HFFc6 (cell line): ENCODE data around the gene NARS2. TPM values are rescaled to one million over a fixed set of nuclear protein-coding genes. Genes with fewer than 3 reads are reported as not detected.

Experiments used
- DNase-seq: peaks from one replicate; pipeline ENCODE4 v3.0.0-alpha.2; 2018
- H3K27ac Mint-ChIP-seq: 2 replicates; pipeline ENCODE4 v1.8.0; 2020; ENCODE audit warnings: mild to moderate bottlenecking, mixed read lengths
- H3K27me3 Mint-ChIP-seq: 2 replicates; pipeline ENCODE4 v1.8.0; 2021; ENCODE audit warnings: mild to moderate bottlenecking, moderate library complexity, mixed read lengths; ENCODE audit not compliant: insufficient read depth
- H3K36me3 Mint-ChIP-seq: 2 replicates; pipeline ENCODE4 v1.8.0; 2021; ENCODE audit warnings: low read depth, mixed read lengths
- H3K4me1 Mint-ChIP-seq: 2 replicates; pipeline ENCODE4 v1.8.0; 2020; ENCODE audit warnings: low read depth, mixed read lengths
- H3K4me3 Mint-ChIP-seq: 2 replicates; pipeline ENCODE4 v1.8.0; 2020; ENCODE audit warnings: mild to moderate bottlenecking, moderate library complexity, mixed read lengths
- H3K9me3 Mint-ChIP-seq: 2 replicates; pipeline ENCODE4 v1.8.0; 2020; ENCODE audit warnings: mild to moderate bottlenecking, mixed read lengths
- CTCF ChIP-seq: fragments of 200-600 bp; sonication (generic); IDR thresholded peaks from 2 replicates; pipeline ENCODE4 v1.5.0; 2021; ENCODE audit warnings: antibody characterized with exemption, mild to moderate bottlenecking
- total RNA-seq, 6 experiments: library from RNA; stranded (reverse); fragmentation: NEBNext Ultra II Directional; extraction: Animal tissue kit (Norgen Biotek cat#: 25700); gene quantifications; 2 replicates in 1 of 6; 3 replicates in 5 of 6; pipeline ENCODE4 v1.2.3, GENCODE V29; 2021

NARS2 gene
- total RNA-seq, 6 experiments from 2014 or later: 8.7 to 11.6 (median 10.3) TPM

GRCh38 chr11:78432058-78432515 lies 142.6 kb downstream of the NARS2 start:
- Mint-ChIP-seq H3K4me3 (no peak overlapping the region), H3K27ac (no peak overlapping the region), H3K4me1 (peaks cover 22% of the 10 kb centered on the region), H3K9me3 (no peaks in the 10 kb centered on the region), H3K27me3 (no peaks in the 10 kb centered on the region), H3K36me3 (no peaks in the 10 kb centered on the region)
- no peak for DNase-seq
- peak; percentile 78 for TF ChIP-seq CTCF

- peaks cover 32% of the 10 kb centered on the region for H3K4me1 Mint-ChIP-seq
- H3K27ac Mint-ChIP-seq: no peak overlapping the region
- H3K36me3 Mint-ChIP-seq: no peaks in the 10 kb centered on the region
- no peak overlapping the region for H3K4me3 Mint-ChIP-seq
- TF ChIP-seq CTCF: no peak
- H3K27me3 Mint-ChIP-seq: no peaks in the 10 kb centered on the region
- no peaks in the 10 kb centered on the region for H3K9me3 Mint-ChIP-seq
- no peak for DNase-seq
Measured at GRCh38 chr11:78429660-78430059, 145.0 kb downstream of the NARS2 start.

- no peaks in the 10 kb centered on the region for H3K9me3 Mint-ChIP-seq
- H3K4me3 Mint-ChIP-seq: no peak overlapping the region
- no peak for DNase-seq
- no peak for TF ChIP-seq CTCF
- no peaks in the 10 kb centered on the region for H3K27me3 Mint-ChIP-seq
- H3K36me3 Mint-ChIP-seq: no peaks in the 10 kb centered on the region
- no peak overlapping the region for H3K27ac Mint-ChIP-seq
- peaks cover 36% of the 10 kb centered on the region for H3K4me1 Mint-ChIP-seq
Measured at GRCh38 chr11:78429209-78429608, 145.5 kb downstream of the NARS2 start.

DNA sequence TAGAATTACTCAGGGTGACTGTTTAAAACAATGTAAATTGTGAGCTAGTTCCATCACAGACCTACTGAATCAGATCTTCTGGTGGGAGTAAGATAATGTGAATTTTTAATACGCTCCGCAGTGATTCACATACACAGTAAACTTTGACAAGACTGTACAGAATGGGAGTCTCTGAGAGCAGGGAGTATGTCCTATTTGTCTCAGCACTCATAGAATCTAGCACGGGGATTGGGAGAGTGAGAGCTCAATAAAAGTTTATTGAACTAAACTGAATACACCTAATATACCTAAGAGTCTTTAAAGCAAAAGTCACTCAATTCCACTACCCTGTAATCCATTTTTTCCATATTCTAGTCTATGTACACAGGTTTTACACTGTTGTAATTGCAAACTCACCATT lies 145.9 kb downstream of the NARS2 start:
- H3K36me3 Mint-ChIP-seq: no peaks in the 10 kb centered on the region
- H3K9me3 Mint-ChIP-seq: no peaks in the 10 kb centered on the region
- no peaks in the 10 kb centered on the region for H3K27me3 Mint-ChIP-seq
- H3K4me3 Mint-ChIP-seq: no peak overlapping the region
- no peak for DNase-seq
- peaks cover 38% of the 10 kb centered on the region for H3K4me1 Mint-ChIP-seq
- H3K27ac Mint-ChIP-seq: no peak overlapping the region
- TF ChIP-seq CTCF: no peak

DNA sequence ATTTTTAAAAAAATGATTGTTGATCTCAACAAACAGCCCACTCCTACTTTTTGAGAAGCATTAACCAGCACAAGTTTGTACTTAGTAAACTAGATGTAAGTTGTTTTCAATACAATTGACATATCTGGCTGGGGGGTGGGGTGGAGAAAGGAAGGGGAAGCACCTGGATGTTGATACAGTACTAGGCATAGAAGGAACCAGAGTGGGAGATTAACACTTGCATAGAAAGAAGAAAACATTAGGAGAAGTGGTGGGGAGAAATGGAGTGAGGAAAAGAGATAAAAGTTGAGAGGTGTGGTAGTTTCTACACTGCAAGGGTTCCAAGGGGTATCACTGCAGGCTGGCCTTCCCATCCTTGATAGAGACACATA lies 146.4 kb downstream of the NARS2 start:
- Mint-ChIP-seq H3K27ac (no peak overlapping the region), H3K4me3 (no peak overlapping the region), H3K36me3 (no peaks in the 10 kb centered on the region), H3K27me3 (no peaks in the 10 kb centered on the region), H3K4me1 (peaks cover 37% of the 10 kb centered on the region), H3K9me3 (no peaks in the 10 kb centered on the region)
- TF ChIP-seq CTCF: no peak
- no peak for DNase-seq
